ENCODE data around the gene CDH10.

The CDH10 gene

GRCh38 chr5:24475101-24475500 lies 169.7 kb downstream of the CDH10 start:
- no peak for DNase-seq

- DNase-seq: no peak
These were observed 170.1 kb downstream of the CDH10 start for GRCh38 chr5:24474685-24475084.

GRCh38 chr5:24472518-24472917 lies 172.3 kb downstream of the CDH10 start:
- DNase-seq: no peak

- DNase-seq: no peak
These were observed 200.4 kb downstream of the CDH10 start for GRCh38 chr5:24444414-24444813.

GRCh38 chr5:24439465-24439864 lies 205.3 kb downstream of the CDH10 start:
- DNase-seq: no peak

All from activated CD8-positive, alpha-beta memory T cell treated with anti-CD3 and anti-CD28 coated beads for 24 hours (primary cell).